ENCODE measurements around the gene C1QB.

The C1QB gene

GRCh38 chr1:22710701-22711049, 57.6 kb downstream of the C1QB start, which contains the start of gene EPHB2:
Gene EPHB2, plus strand, starts transcription at chr1:22710839. Its CDS starts 144 bp downstream, at chr1:22710983.
- no peak for DNase-seq

GRCh38 chr1:22711071-22711470, 58.0 kb downstream of the C1QB start:
- in situ Hi-C loops (cut with MboI; ENCODE audit: low pct_unique_long_range_greater_than_20kb, low sequenced_read_pairs), result no loop called here
- no peak for DNase-seq

More at GRCh38 chr1:22710701-22711049, 57.6 kb downstream of the C1QB start, which contains the start of gene EPHB2:
- in situ Hi-C loops (cut with MboI; ENCODE audit: low pct_unique_long_range_greater_than_20kb, low sequenced_read_pairs), result no loop called here

Measured in KBM-7 (cell line).